Activated naive CD4-positive, alpha-beta T cell treated with anti-CD3 and anti-CD28 coated beads, Interleukin-2, amount 50 U/mL, for 16 hours (primary cell): ENCODE measurements around the gene ANKRD52.
"Not testable (repeated sequence)": the region's sequence is repeated elsewhere in the genome, so short reads cannot be mapped to it uniquely, and the experiment has no call there.

Experiments used
- DNase-seq: peaks from one replicate; pipeline ENCODE4 v3.0.0-alpha.2; 2020

ANKRD52 gene

DNA sequence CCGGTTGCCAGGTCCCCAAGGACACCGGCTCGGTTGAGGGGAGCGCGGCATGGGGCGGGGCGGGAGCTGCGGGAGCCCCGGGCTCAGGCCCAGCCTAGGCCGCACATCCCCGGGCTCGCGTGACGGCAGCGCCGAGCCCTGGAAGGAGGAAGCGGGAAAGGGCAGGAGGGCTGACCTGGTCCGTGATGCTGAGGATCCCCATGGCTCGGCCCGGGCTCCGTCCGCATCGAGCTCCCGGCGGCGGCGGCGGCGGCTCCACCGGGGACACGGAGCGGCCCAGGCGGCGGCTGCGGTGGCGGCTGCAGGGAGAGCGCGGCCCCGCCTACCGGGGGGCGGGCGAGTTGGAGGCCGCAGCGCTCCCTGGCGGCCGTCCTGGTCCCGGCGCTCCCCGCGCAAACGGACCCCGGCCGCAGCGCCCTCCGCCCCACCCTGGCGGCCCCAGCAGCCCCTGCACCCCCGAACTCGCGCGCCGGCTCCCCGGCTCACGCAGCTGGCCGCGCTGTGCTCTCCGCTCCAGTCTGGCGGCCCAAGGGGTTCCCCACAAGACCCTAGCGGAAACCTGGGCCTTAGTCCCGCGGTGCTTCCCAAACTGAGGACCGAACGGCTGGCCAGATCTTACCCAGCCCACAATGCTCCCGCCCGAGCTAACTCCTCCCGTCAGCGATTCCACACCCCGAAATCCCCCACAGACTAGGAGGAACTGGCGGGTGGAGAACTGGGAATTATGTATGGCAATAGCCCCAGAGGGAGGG is at the start of gene ANKRD52:
Gene ANKRD52 (minus strand): TSS at position 317 of the 752 bp plus-strand sequence. CDS start 115 bp downstream, at position 202.
- peak; percentile 85 for DNase-seq

DNA sequence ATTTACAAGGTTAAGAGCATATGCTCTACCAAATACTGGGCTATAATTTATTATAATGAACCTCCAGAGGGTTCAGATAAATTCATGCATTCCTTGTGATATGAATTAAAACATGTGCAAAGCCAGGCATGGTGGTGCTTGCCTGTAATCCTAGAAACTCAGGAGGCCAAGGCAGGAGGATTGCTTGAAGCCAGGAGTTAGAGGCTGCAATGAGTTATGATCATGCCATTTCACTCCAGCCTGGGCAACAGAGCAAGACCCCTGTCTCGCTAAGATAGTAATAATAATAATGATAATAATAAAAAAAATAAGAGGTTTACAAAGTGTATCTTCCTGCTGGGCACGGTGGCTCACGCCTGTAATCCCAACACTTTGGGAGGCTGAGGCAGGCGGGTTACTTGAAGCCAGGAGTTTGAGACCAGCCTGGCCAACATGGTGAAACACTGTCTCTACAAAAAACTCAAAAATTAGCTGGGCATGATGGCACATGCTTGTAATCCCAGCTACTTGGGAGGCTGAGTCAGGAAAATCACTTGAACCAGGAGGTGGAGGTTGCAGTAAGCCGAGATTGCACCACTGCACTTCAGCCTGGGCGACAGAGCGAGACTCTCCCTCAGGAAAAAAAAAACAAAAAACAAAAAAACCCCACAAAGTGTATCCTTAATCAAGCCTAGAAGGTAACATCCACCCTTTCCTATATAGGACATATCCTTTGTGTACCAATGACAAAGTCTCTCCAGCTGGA is 49.2 kb upstream of the ANKRD52 start:
- no peak for DNase-seq

GRCh38 chr12:56304872-56305590 is 46.8 kb upstream of the ANKRD52 start:
- no peak for DNase-seq

DNA sequence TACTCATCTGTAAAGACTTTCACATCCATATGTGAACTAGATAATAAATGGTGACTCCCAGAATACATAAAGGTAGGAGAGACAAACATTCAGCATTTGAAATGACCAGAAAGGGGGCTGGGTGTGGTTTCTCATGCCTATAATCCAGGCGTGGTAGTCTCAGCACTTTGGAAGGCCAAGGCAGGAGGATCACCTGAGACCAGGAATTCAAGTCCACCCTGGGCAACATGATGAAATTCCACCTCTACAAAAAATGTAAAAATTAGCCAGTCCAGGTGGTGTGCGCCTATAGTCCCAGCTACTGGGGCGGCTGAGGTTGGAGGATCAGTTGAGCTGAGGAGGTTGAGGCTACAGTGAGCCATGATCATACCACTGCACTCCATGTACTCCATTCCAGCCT is 46.1 kb upstream of the ANKRD52 start:
- no peak for DNase-seq

GRCh38 chr12:56300644-56301464 is 42.7 kb upstream of the ANKRD52 start:
- DNase-seq = no peak

DNA sequence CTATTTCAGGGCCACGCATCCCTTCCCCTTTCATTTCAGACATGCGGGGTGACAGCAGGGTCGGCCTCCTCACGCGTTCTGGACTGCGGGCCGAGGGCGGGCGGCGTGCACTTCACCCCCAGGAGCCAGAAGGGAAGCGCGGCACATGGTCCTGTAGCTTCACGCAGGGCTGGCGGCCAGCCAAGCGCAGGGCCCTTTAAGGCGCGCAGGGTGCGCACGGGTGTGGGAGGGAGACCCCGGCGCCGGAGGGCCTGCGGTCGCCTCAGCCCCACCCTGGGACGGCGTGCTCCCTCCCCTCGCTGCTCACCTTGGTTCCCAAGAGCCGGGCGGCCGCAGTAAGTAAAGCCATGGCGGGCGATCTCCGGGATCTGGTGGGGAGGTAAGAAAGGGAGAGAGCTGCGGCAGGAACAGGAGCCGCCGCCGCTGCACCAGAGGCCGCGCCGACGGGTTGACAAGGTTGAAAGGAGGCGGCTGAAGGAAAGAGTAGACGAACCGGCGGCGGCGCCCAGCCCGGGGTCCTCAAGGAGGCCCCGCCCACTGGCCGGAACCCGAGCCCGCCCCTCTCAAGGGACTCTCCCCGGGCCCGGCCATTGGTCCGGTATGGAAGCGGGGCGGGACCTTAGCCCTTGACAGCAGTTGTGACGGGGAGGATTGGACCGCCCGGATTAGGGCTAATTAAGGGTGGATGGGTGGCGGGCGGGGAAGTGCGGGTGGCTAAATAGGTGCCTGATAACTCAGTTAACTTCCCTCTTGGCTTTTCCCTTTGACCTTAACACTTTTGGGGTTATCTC is 41.9 kb upstream of the ANKRD52 start, which contains the start of gene CS:
Gene CS (minus strand): TSS at position 478 of the 791 bp plus-strand sequence. CDS start 129 bp downstream, at position 349.
- peak; percentile 99 for DNase-seq

GRCh38 chr12:56299308-56299852 is 41.2 kb upstream of the ANKRD52 start:
- DNase-seq = peak; percentile 22

DNA sequence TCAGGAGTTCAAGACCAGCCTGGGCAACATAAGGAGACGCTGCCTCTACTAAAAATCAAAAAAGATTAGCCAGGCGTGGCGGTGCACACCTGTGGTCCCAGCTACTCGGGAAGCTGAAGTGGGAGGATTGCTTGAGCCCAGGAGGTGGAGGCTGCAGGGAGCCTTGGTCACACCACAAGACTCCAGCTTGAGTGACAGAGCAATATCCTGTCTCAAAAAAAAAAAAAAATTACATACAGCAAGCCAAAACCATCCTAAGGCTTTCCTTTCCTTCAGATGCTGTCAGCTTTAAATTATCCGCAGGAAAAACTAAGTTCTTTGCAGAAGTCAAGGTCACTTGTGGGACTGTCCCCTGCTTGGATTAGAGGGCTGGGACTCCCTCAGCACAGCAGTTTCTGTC is 40.6 kb upstream of the ANKRD52 start:
- no peak for DNase-seq

DNA sequence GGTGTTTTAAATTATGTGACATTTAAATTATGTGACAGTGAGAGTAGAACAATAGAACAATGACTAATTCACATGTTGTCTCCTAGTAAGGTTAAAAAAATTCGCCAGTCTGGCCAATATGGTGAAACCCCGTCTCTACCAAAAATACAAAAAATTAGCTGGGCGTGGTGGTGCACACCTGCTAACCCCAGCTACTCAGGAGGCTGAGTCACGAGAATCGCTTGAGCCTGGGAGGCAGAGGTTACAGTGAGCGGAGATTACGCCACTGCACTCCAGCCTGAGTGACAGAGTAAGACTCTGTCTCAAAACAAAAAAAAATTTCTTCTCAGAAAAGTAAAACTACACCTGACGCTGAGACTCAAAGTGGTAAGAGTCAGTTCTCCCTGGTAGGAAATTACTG is 39.2 kb upstream of the ANKRD52 start:
- no peak for DNase-seq

- DNase-seq = no peak
Measured at GRCh38 chr12:56296295-56296694, 38.1 kb upstream of the ANKRD52 start.

DNA sequence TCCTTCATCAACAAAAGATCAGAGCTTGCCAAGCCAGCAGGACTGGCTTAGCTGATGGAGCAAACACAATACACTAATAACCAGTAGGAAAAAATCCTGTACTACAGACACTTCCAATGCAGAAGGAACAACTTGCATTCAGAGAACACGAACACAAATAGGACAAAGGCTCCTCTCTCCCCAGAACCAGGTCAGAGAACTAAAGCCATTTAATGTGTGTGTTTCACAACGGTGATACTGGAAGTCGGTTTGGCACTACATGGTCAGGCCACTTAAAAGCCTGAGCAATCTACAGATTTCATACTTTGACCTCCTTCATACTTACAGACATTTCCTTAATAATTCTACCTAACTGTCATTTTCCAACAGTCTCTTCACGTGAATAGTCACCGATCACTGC is 35.6 kb upstream of the ANKRD52 start:
- DNase-seq = no peak

GRCh38 chr12:56288705-56289387 is 30.7 kb upstream of the ANKRD52 start:
- no peak for DNase-seq

DNA sequence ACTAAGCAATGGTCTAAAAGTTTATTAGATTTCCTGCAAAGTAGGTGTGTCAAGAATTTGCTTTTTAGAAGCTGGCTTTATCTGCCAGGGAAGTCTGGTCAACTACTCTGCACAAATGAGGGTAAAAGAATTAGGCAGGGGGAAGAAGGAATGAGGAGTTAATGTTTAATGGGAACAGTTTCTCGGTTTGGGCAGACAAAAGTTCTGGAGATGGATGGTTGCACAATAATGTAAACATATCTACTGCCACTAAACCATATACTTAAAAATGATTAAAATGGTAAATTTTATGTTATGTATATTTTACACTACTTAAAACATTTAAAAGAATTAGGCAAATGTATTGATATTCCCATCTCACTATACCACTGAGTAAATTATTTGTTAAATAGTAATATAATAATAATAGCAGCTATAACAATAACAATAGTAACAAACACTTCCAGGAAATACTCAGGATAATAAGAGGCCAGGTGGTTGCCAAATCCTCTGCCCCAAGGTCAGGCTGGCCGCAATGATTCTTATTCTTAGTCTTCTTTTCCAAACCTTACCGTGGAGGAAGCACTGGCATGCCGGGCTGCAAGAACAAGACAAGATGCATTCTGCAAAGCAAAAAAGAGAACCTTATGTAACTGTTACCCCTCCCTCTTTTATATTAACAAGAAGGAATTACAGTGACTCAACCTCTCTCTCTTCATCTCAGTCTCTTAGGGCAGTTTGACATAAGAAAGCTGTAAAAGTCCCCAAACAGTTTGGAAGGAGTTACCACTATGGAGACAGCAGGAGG is 28.1 kb upstream of the ANKRD52 start:
- no peak for DNase-seq

DNA sequence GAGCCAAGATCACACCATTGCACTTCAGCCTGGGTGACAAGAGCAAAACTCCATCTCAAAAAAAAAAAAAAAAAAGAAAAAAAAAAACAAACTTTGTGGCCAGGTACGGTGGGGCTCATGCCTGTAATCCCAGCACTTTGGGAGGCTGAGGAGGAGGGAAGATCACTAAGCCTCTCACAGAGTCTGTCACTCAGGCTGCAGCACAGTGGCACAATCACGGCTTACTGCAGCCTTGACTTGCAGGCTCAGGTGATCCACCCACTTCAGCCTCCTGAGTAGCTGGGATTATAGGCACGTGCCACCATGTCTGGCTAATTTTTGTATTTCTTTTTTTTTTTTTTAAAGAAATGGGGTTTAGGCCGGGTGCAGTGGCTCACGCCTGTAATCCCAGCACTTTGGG is 26.1 kb upstream of the ANKRD52 start:
- DNase-seq = not testable (repeated sequence)

GRCh38 chr12:56282579-56282978 is 24.4 kb upstream of the ANKRD52 start:
- DNase-seq = no peak

GRCh38 chr12:56282030-56282429 is 23.8 kb upstream of the ANKRD52 start:
- DNase-seq = no peak

DNA sequence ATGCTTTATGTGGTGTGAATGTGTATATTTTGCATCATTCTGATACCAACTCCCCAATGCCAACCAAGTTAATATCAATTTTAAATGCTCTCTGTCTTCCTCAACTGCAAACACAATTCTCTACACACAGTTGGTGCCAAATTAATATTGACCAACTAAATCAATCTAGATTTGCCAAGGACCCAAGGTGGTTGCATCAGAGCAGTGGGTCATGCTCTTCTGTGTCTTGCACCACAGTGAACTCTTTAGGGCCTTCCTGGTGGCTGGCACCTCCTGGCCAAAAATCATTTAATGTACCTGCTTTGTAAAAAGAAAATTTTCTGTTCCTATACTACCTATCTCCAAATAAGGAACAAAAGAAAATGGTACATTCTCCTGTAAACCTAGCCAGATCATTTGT is 22.7 kb upstream of the ANKRD52 start:
- no peak for DNase-seq

GRCh38 chr12:56278905-56279304 is 20.7 kb upstream of the ANKRD52 start:
- no peak for DNase-seq

GRCh38 chr12:56274299-56274698 is 16.1 kb upstream of the ANKRD52 start:
- no peak for DNase-seq

DNA sequence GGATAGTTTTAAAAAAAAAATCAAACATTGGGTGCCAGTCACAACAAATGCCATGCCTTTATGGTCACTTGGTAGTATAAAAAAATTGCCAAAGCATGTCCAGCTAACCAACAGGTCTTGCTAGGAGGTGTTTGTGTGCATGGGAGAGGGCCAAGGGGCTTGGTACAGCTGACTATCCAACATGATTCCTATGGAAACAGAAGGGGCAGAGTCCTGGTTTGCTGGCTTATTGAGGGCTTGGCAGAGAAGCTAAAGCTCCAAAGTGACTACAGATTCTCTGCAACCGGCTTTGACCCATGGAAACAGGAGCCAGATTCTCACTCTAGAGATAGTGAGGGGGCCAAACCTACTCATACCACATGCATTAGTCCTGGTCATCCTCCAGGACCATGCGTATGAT is 14.3 kb upstream of the ANKRD52 start:
- not testable (repeated sequence) for DNase-seq
